Panc1 (cell line): ENCODE results near the gene SERTAD3. TPM values are rescaled to one million over a fixed set of nuclear protein-coding genes. Genes with fewer than 3 reads are reported as not detected.
"Not testable (repeated sequence)": the region's sequence is repeated elsewhere in the genome, so short reads cannot be mapped to it uniquely, and the experiment has no call there.

Experiments used
- ATAC-seq: fragments of 200-7000 bp; cut with Tn5 transposase; 2 replicates; pipeline ENCODE4 v1.9.1; 2020; ENCODE audit warnings: mild to moderate bottlenecking, moderate library complexity
- BruUV-seq: library from RNA; stranded (reverse); fragments of 400-500 nt; replicated peaks from 2 replicates; lab custom pipeline; 2021; lab: Mats Ljungman, UMichigan
- CTCF ChIA-PET: fragments of 300-600 bp; sonication (Branson Sonifier 250); formaldehyde crosslinking; loops from one replicate; lab custom pipeline; 2022; ENCODE audit warnings: antibody characterized with exemption; lab: Charles Lee
- POLR2A ChIA-PET: fragments of 300-600 bp; sonication (Branson Sonifier 250); formaldehyde crosslinking; loops from one replicate; lab custom pipeline; 2022; ENCODE audit warnings: antibody characterized with exemption; lab: Charles Lee
- DNase-seq: peaks from one replicate; pipeline ENCODE4 v3.0.0-alpha.2; 2010; ENCODE audit warnings: low read depth, low spot score
- H3K27ac ChIP-seq: 2 replicates; pipeline ENCODE4 v1.5.1; 2011; ENCODE audit warnings: mild to moderate bottlenecking, low read length, inconsistent platforms
- H3K27me3 ChIP-seq: fragments of 200-500 bp; sonication (Bioruptor generic); 2 replicates; pipeline ENCODE4 v1.6.0; 2014; ENCODE audit warnings: low read length, inconsistent platforms; ENCODE audit not compliant: control insufficient read depth, insufficient read depth
- H3K36me3 ChIP-seq: fragments of 200-500 bp; sonication (Bioruptor generic); 2 replicates; pipeline ENCODE4 v1.5.1; 2014; ENCODE audit warnings: inconsistent platforms, mild to moderate bottlenecking, low read length, moderate library complexity; ENCODE audit not compliant: control insufficient read depth, insufficient read depth
- H3K4me1 ChIP-seq: 2 replicates; pipeline ENCODE4 v1.5.1; 2011; ENCODE audit warnings: inconsistent platforms, mild to moderate bottlenecking, low read length, moderate library complexity; ENCODE audit not compliant: control insufficient read depth, insufficient read depth
- H3K4me3 ChIP-seq, 2 experiments: 2 replicates each; pipeline ENCODE4 v1.5.1; 2011 to 2012; ENCODE audit warnings: low read depth in 2 of 2, low read length in 2 of 2, mild to moderate bottlenecking in 2 of 2, inconsistent platforms in 1 of 2, moderate library complexity in 1 of 2
- H3K9me3 ChIP-seq: fragments of 200-500 bp; sonication (Bioruptor generic); 2 replicates; pipeline ENCODE4 v1.5.1; 2014; ENCODE audit warnings: low read depth, mild to moderate bottlenecking, inconsistent platforms, low read length, moderate library complexity; ENCODE audit not compliant: control insufficient read depth, insufficient read depth
- CTCF ChIP-seq: fragments of 450-650 bp; IDR thresholded peaks from 2 replicates; pipeline ENCODE4 v1.5.1; 2017; ENCODE audit warnings: mild to moderate bottlenecking
- POLR2AphosphoS5 ChIP-seq: IDR thresholded peaks from 2 replicates; pipeline ENCODE4 v1.6.1; 2012; ENCODE audit warnings: mild to moderate bottlenecking, low read depth, low read length, moderate library complexity
- SIN3A ChIP-seq: IDR thresholded peaks from 2 replicates; pipeline ENCODE4 v1.6.1; 2012; ENCODE audit warnings: low read depth, mild to moderate bottlenecking, low read length, moderate library complexity, borderline replicate concordance; ENCODE audit not compliant: insufficient read depth
- TCF7L2 ChIP-seq: IDR thresholded peaks from 2 replicates; pipeline ENCODE4 v1.6.1; 2011; ENCODE audit warnings: mild to moderate bottlenecking, low read depth, low read length, inconsistent platforms
- in situ Hi-C: cut with HindIII; loops from 2 replicates; pipeline ENCODE4 v1.10.0; 2016; ENCODE audit warnings: low sequenced_read_pairs, low pct_unique_long_range_greater_than_20kb
- intact Hi-C: fragments of 100-400 bp; cut with micrococcal nuclease; formaldehyde crosslinking; loops from one replicate; pipeline ENCODE4 v1.10.0; 2022; ENCODE audit not compliant: unreplicated experiment
- total RNA-seq: library from RNA; stranded (reverse); gene quantifications from one replicate; pipeline ENCODE4 v1.2.1, GENCODE V29; 2021; ENCODE audit not compliant: unreplicated experiment
- TF ChIP-seq, protein P1 (sequence below), 2 experiments: IDR thresholded peaks; 2 replicates each; pipeline ENCODE4 v1.6.1; 2011 to 2012; ENCODE audit warnings: low read depth in 2 of 2, control low read depth in 1 of 2, low read length in 1 of 2, mild to moderate bottlenecking in 1 of 2, moderate library complexity in 1 of 2; ENCODE audit not compliant: insufficient read depth in 1 of 2

The SERTAD3 gene
- total RNA-seq, 1 experiment from 2014 or later, result 35.7 TPM

GRCh38 chr19:40431698-40432097 is 12.4 kb downstream of the SERTAD3 start:
- TF ChIP-seq CTCF (no peak), POLR2AphosphoS5 (no peak), TCF7L2 (no peak), SIN3A (no peak)
- TF ChIP-seq, protein P1, sequence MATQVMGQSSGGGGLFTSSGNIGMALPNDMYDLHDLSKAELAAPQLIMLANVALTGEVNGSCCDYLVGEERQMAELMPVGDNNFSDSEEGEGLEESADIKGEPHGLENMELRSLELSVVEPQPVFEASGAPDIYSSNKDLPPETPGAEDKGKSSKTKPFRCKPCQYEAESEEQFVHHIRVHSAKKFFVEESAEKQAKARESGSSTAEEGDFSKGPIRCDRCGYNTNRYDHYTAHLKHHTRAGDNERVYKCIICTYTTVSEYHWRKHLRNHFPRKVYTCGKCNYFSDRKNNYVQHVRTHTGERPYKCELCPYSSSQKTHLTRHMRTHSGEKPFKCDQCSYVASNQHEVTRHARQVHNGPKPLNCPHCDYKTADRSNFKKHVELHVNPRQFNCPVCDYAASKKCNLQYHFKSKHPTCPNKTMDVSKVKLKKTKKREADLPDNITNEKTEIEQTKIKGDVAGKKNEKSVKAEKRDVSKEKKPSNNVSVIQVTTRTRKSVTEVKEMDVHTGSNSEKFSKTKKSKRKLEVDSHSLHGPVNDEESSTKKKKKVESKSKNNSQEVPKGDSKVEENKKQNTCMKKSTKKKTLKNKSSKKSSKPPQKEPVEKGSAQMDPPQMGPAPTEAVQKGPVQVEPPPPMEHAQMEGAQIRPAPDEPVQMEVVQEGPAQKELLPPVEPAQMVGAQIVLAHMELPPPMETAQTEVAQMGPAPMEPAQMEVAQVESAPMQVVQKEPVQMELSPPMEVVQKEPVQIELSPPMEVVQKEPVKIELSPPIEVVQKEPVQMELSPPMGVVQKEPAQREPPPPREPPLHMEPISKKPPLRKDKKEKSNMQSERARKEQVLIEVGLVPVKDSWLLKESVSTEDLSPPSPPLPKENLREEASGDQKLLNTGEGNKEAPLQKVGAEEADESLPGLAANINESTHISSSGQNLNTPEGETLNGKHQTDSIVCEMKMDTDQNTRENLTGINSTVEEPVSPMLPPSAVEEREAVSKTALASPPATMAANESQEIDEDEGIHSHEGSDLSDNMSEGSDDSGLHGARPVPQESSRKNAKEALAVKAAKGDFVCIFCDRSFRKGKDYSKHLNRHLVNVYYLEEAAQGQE (IDR thresholded peaks at IDR 0.05; ENCODE audit: insufficient read depth in 1 of 2, low read depth in 2 of 2, low read length in 1 of 2), result no peak
- Histone ChIP-seq H3K27ac (0 out of 2 replicates have a peak overlapping the region, but pooled peaks have one; percentile 44), H3K27me3 (no peaks in the 10 kb centered on the region), H3K4me1 (peaks cover 6% of the 10 kb centered on the region), H3K9me3 (no peaks in the 10 kb centered on the region), H3K36me3 (no peaks in the 10 kb centered on the region), H3K4me3 (no peak overlapping the region)
- DNase-seq (no peak), ATAC-seq (no peak)
- no TSS peak for BruUV-seq
- ChIA-PET POLR2A (interaction anchor here (0.6 kb wide), 1 partner anchor 134 kb away, joined by 5 read pairs; no protein-coding TSS in a partner anchor), CTCF (no interaction called here)
- intact Hi-C loops (no loop called here), in situ Hi-C loops (no loop called here)

DNA sequence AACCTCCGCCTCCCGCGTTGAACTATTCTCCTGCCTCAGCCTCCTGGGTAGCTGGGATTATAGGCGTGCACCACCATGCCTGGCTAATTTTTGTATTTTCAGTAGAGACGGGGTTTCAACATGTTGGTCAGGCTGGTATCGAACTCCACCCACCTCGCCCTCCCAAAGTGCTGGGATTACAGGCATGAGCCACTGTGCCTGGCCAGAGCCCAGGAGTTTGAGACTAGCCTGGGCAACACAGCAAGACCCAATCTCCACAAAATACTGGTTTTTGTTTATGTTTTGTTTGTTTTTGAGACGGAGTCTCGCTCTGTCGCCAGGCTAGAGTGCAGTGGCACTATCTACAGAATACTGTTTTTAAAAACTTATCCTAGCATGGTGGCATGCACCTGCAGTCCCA is 13.9 kb downstream of the SERTAD3 start:
- POLR2A ChIA-PET, result interaction anchor here (0.6 kb wide), 1 partner anchor 885 kb away, joined by 4 read pairs; no protein-coding TSS in a partner anchor
- H3K36me3 ChIP-seq, in situ Hi-C loops, intact Hi-C loops, ATAC-seq, H3K9me3 ChIP-seq, DNase-seq, H3K4me1 ChIP-seq, BruUV-seq, H3K27me3 ChIP-seq, H3K27ac ChIP-seq, H3K4me3 ChIP-seq, CTCF ChIA-PET: not testable (repeated sequence)

DNA sequence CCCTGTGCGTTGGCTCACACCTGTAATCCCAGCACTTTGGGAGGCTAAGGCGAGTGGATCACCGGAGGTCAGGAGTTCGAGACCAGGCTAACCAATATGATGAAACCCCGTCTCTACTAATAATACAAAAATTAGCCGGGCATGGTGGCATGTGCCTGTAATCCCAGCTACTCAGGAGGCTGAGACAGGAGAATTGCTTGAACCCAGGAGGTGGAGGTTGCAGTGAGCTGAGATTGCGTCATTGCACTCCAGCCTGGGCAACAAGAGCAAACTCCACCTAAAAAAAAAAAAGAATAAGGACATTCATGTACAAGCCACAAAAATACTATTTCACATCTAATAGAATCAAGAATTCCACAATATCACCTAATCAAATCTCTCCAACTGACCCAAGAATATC is 15.9 kb downstream of the SERTAD3 start:
- POLR2A ChIA-PET, result not testable (repeated sequence)

More for the DNA sequence above, 15.9 kb downstream of the SERTAD3 start:
- H3K27ac ChIP-seq, BruUV-seq, in situ Hi-C loops, H3K27me3 ChIP-seq, H3K4me1 ChIP-seq, intact Hi-C loops, H3K4me3 ChIP-seq, ATAC-seq, H3K36me3 ChIP-seq, DNase-seq, H3K9me3 ChIP-seq: not testable (repeated sequence)
- CTCF ChIA-PET, result interaction anchor here (0.6 kb wide), 1 partner anchor 1135 kb away, joined by 4 read pairs; no protein-coding TSS in a partner anchor
